Endothelial cell of umbilical vein (primary cell): ENCODE measurements around the gene CES5A. TPM values are rescaled to one million over a fixed set of nuclear protein-coding genes. Genes with fewer than 3 reads are reported as not detected.
"Not testable (repeated sequence)": the region's sequence is repeated elsewhere in the genome, so short reads cannot be mapped to it uniquely, and the experiment has no call there.

ENCODE experiments used
- BruUV-seq: library from RNA; stranded (reverse); fragments of 400-500 nt; replicated peaks from 2 replicates; lab custom pipeline; 2021; lab: Mats Ljungman, UMichigan
- CTCF ChIA-PET: fragments of 300-600, 350-600 bp; sonication (Branson Sonifier 250); formaldehyde crosslinking; loops from one replicate; lab custom pipeline; 2021; ENCODE audit warnings: antibody characterized with exemption, inconsistent platforms; lab: Charles Lee
- POLR2A ChIA-PET: fragments of 300-600, 350-600 bp; sonication (Branson Sonifier 250); formaldehyde crosslinking; loops from one replicate; lab custom pipeline; 2021; ENCODE audit warnings: antibody characterized with exemption, inconsistent platforms; lab: Charles Lee
- DNase-seq: peaks from one replicate; pipeline ENCODE4 v3.0.0-alpha.2; 2011; ENCODE audit warnings: low read depth, low spot score
- FAIRE-seq: peaks from 2 replicates; lab custom pipeline; 2011; peaks lifted over from hg19 to GRCh38; lab: Jason Lieb, UNC
- H2AFZ ChIP-seq: 2 replicates; pipeline ENCODE4 v1.6.0; 2012; ENCODE audit warnings: low read depth, low read length, control low read depth, inconsistent platforms
- H3K27ac ChIP-seq: 2 replicates; pipeline ENCODE4 v1.5.1; 2011; ENCODE audit warnings: low read depth, mild to moderate bottlenecking, control low read depth, low read length, moderate library complexity; ENCODE audit not compliant: insufficient read depth
- H3K27me3 ChIP-seq, 2 experiments: 2 replicates each; pipeline versions ENCODE4 v1.6.0 to v1.6.1; 2011; ENCODE audit warnings: low read length in 2 of 2, mixed read lengths in 1 of 2; ENCODE audit not compliant: control insufficient read depth in 2 of 2, insufficient read depth in 2 of 2
- H3K36me3 ChIP-seq, 2 experiments: 2 replicates in 1 of 2; 3 replicates in 1 of 2; pipeline ENCODE4 v1.5.1; 2011; ENCODE audit warnings: low read length in 2 of 2, mild to moderate bottlenecking in 1 of 2, moderate library complexity in 1 of 2; ENCODE audit not compliant: control insufficient read depth in 2 of 2, insufficient read depth in 2 of 2; ENCODE audit errors: extremely low read depth in 1 of 2
- H3K4me1 ChIP-seq: 3 replicates; pipeline ENCODE4 v1.5.1; 2011; ENCODE audit warnings: mild to moderate bottlenecking, low read length; ENCODE audit not compliant: control insufficient read depth, insufficient read depth; ENCODE audit errors: extremely low read depth
- H3K4me2 ChIP-seq: 2 replicates; pipeline ENCODE4 v1.6.1; 2011; ENCODE audit warnings: low read length, control low read depth, mixed read lengths; ENCODE audit not compliant: insufficient read depth
- H3K4me3 ChIP-seq, 3 experiments: fragments of 200-600 bp in 1 of 3; sonication (generic), shearing (Covaris generic) in 1 of 3; replicated peaks in 1 of 3; 2 replicates each; pipeline ENCODE4 v1.5.1; 2011 to 2016; ENCODE audit warnings: control low read depth in 3 of 3, low read length in 3 of 3, mild to moderate bottlenecking in 2 of 3, inconsistent platforms in 1 of 3, low read depth in 1 of 3, moderate library complexity in 1 of 3; ENCODE audit not compliant: insufficient read depth in 1 of 3
- H3K79me2 ChIP-seq: 2 replicates; pipeline ENCODE4 v1.6.0; 2012; ENCODE audit warnings: low read length, inconsistent platforms; ENCODE audit not compliant: control insufficient read depth, insufficient read depth
- H3K9ac ChIP-seq: replicated peaks from 2 replicates; pipeline ENCODE3; 2011; ENCODE audit warnings: low read length, control low read depth; ENCODE audit not compliant: insufficient read depth; ENCODE audit errors: extremely low read depth
- H3K9me1 ChIP-seq: replicated peaks from 3 replicates; pipeline ENCODE4 v1.6.0; 2011; ENCODE audit warnings: mild to moderate bottlenecking, low read length; ENCODE audit not compliant: control insufficient read depth, insufficient read depth; ENCODE audit errors: extremely low read depth
- H3K9me3 ChIP-seq: replicated peaks from 2 replicates; pipeline ENCODE4 v1.5.1; 2012; ENCODE audit warnings: low read length, inconsistent platforms; ENCODE audit not compliant: control insufficient read depth, insufficient read depth
- H4K20me1 ChIP-seq: replicated peaks from 2 replicates; pipeline ENCODE3; 2011; ENCODE audit warnings: mild to moderate bottlenecking, low read length; ENCODE audit not compliant: control insufficient read depth, insufficient read depth; ENCODE audit errors: extremely low read depth
- CTCF ChIP-seq, 2 donors: IDR thresholded peaks; 1 replicate in 1 of 2; 2 replicates in 1 of 2; pipeline ENCODE4 v1.5.1; 2011; ENCODE audit warnings: low read length in 2 of 2, mild to moderate bottlenecking in 2 of 2, moderate library complexity in 2 of 2, control low read depth in 1 of 2, inconsistent platforms in 1 of 2, low read depth in 1 of 2; ENCODE audit not compliant: insufficient read depth in 1 of 2; ENCODE audit errors: extremely low read depth in 1 of 2
- dilution Hi-C: fragments of 300-500 bp; cut with MboI; formaldehyde crosslinking; loops from one replicate; pipeline ENCODE4 v1.15.0; 2019; ENCODE audit warnings: low sequenced_read_pairs; ENCODE audit not compliant: extremely low pct_ligation_motif_present
- intact Hi-C: fragments of 100-400 bp; cut with micrococcal nuclease; formaldehyde crosslinking; loops from one replicate; pipeline ENCODE4 v1.10.0; 2022
- polyA plus RNA-seq, 4 experiments: library from polyadenylated mRNA; depleted of rRNA in 3 of 4; stranded (reverse) in 3 of 4; unstranded in 1 of 4; fragments of >200 nt; gene quantifications; 2 replicates each; pipeline versions ENCODE4 v1.2.1 to v1.2.3, GENCODE V29; 2011 to 2012; ENCODE audit warnings: missing spikeins in 1 of 4
- total RNA-seq: library from RNA; stranded (reverse); gene quantifications from 2 replicates; pipeline ENCODE4 v1.2.3, GENCODE V29; 2021

Gene CES5A
- total and polyA plus RNA-seq, 2 donors (not counting 3 experiments of a cell fraction or from before 2014, with no cell fraction given), result not detected

GRCh38 chr16:55830658-55831294 is 44.4 kb downstream of the CES5A start:
- ChIA-PET CTCF (no interaction called here), POLR2A (no interaction called here)
- no peaks in the 10 kb centered on the region for H3K79me2 ChIP-seq
- H3K9me1 ChIP-seq, result no peaks in the 10 kb centered on the region
- FAIRE-seq (no peak), DNase-seq (no peak)
- H3K36me3 ChIP-seq, result no peaks in the 10 kb centered on the region
- H3K9ac ChIP-seq, result no peak overlapping the region
- no peak overlapping the region for H3K27ac ChIP-seq
- no peak overlapping the region for H3K4me3 ChIP-seq
- no peak overlapping the region for H2AFZ ChIP-seq
- dilution Hi-C loops (loop anchor here (25.0 kb wide), 1 partner anchor 93 kb away; no protein-coding TSS in a partner anchor), intact Hi-C loops (loop anchor here (2.0 kb wide), 1 partner anchor 70 kb away; no protein-coding TSS in a partner anchor)
- H3K4me1 ChIP-seq, result no peaks in the 10 kb centered on the region
- no peaks in the 10 kb centered on the region for H4K20me1 ChIP-seq
- TF ChIP-seq CTCF (IDR thresholded peaks at IDR 0.05; ENCODE audit: extremely low read depth in 1 of 2, insufficient read depth in 1 of 2, low read depth in 1 of 2, low read length in 2 of 2), result no peak
- BruUV-seq, result no TSS peak
- no peaks in the 10 kb centered on the region for H3K9me3 ChIP-seq
- no peaks in the 10 kb centered on the region for H3K27me3 ChIP-seq
- H3K4me2 ChIP-seq, result no peak overlapping the region

- intact Hi-C loops, result not testable (repeated sequence)
- dilution Hi-C loops, result loop anchor here (25.0 kb wide), 1 partner anchor 92 kb away; no protein-coding TSS in a partner anchor
These were observed 45.9 kb downstream of the CES5A start for GRCh38 chr16:55829232-55829631.

More at GRCh38 chr16:55829232-55829631, 45.9 kb downstream of the CES5A start:
- H3K9ac ChIP-seq, H4K20me1 ChIP-seq, H3K4me1 ChIP-seq, H3K9me3 ChIP-seq, H3K4me3 ChIP-seq, DNase-seq, CTCF ChIA-PET, POLR2A ChIA-PET, H3K9me1 ChIP-seq, H3K79me2 ChIP-seq, H3K27ac ChIP-seq, H3K36me3 ChIP-seq, H3K27me3 ChIP-seq, BruUV-seq, FAIRE-seq, H2AFZ ChIP-seq, H3K4me2 ChIP-seq: not testable (repeated sequence)
